HCT116 (cell line): ENCODE results near the gene LDLRAD4. TPM values are rescaled to one million over a fixed set of nuclear protein-coding genes. Genes with fewer than 3 reads are reported as not detected.

ENCODE experiments used
- ATAC-seq: fragments of 200-7000 bp; cut with Tn5 transposase; 2 replicates; pipeline ENCODE4 v1.9.1; 2020; ENCODE audit warnings: mild to moderate bottlenecking, moderate library complexity
- BruUV-seq: library from RNA; stranded (reverse); fragments of 400-500 nt; replicated peaks from 2 replicates; lab custom pipeline; 2021; lab: Mats Ljungman, UMichigan
- CTCF ChIA-PET: fragments of 300-600 bp; sonication (Branson Sonifier 250); formaldehyde crosslinking; loops from one replicate; lab custom pipeline; 2021; ENCODE audit warnings: antibody characterized with exemption; lab: Charles Lee
- POLR2A ChIA-PET: fragments of 300-600, 350-600 bp; sonication (Branson Sonifier 250); formaldehyde crosslinking; loops from one replicate; lab custom pipeline; 2021; ENCODE audit warnings: antibody characterized with exemption; lab: Charles Lee
- RAD21 ChIA-PET, 2 experiments: fragments of 300-600 bp; sonication (Branson Sonifier 250); formaldehyde crosslinking; loops; one replicate each; lab custom pipeline; 2023; ENCODE audit warnings: low total read pairs in 2 of 2; ENCODE audit not compliant: uncharacterized antibody in 2 of 2, unreplicated experiment in 2 of 2, low non-redundant PET in 1 of 2; lab: Charles Lee
- DNase-seq: peaks from one replicate; pipeline ENCODE4 v3.0.0-alpha.2; 2010; ENCODE audit warnings: low read depth, low spot score
- H2AFZ ChIP-seq: fragments of 200-600 bp; shearing (Covaris generic), sonication (generic); 2 replicates; pipeline ENCODE4 v1.6.1; 2017; ENCODE audit warnings: low read depth, mixed run types, mixed read lengths, antibody characterized with exemption, low read length; ENCODE audit not compliant: poor library complexity, severe bottlenecking
- H3K27ac ChIP-seq: 2 replicates; pipeline ENCODE4 v1.5.1; 2012; ENCODE audit warnings: low read depth, low read length
- H3K27me3 ChIP-seq: fragments of 200-600 bp; sonication (generic); 2 replicates; pipeline ENCODE4 v1.6.1; 2016; ENCODE audit warnings: mixed run types, low read length, mixed read lengths; ENCODE audit not compliant: insufficient read depth
- H3K36me3 ChIP-seq, 2 experiments: fragments of 200-500 bp in 1 of 2; fragments of 200-600 bp in 1 of 2; sonication (Bioruptor generic) in 1 of 2; sonication (generic) in 1 of 2; 2 replicates each; pipeline versions ENCODE4 v1.5.1 to v1.6.1; 2014 to 2016; ENCODE audit warnings: low read length in 2 of 2, inconsistent platforms in 1 of 2, mixed read lengths in 1 of 2, mixed run types in 1 of 2; ENCODE audit not compliant: insufficient read depth in 2 of 2, control insufficient read depth in 1 of 2
- H3K4me1 ChIP-seq, 2 experiments: fragments of 200-600 bp in 1 of 2; sonication (generic) in 1 of 2; 2 replicates each; pipeline versions ENCODE4 v1.5.1 to v1.6.1; 2012 to 2017; ENCODE audit warnings: low read length in 2 of 2, inconsistent platforms in 1 of 2, mild to moderate bottlenecking in 1 of 2, mixed read lengths in 1 of 2, mixed run types in 1 of 2, moderate library complexity in 1 of 2; ENCODE audit not compliant: insufficient read depth in 2 of 2, control insufficient read depth in 1 of 2
- H3K4me2 ChIP-seq: fragments of 200-600 bp; sonication (generic); 2 replicates; pipeline ENCODE4 v1.6.1; 2017; ENCODE audit warnings: mixed run types, low read length, mixed read lengths
- H3K4me3 ChIP-seq, 2 experiments: fragments of 200-600 bp in 1 of 2; sonication (generic) in 1 of 2; replicated peaks in 1 of 2; 2 replicates each; pipeline ENCODE4 v1.5.1; 2011 to 2016; ENCODE audit warnings: low read length in 2 of 2, control low read depth in 1 of 2, low read depth in 1 of 2, mild to moderate bottlenecking in 1 of 2, mixed read lengths in 1 of 2, mixed run types in 1 of 2
- H3K79me2 ChIP-seq: fragments of 200-600 bp; sonication (generic); 2 replicates; pipeline ENCODE4 v1.6.1; 2017; ENCODE audit warnings: mild to moderate bottlenecking, mixed run types, low read length, moderate library complexity, mixed read lengths; ENCODE audit not compliant: insufficient read depth
- H3K9ac ChIP-seq: fragments of 200-600 bp; sonication (generic); 2 replicates; pipeline ENCODE4 v1.6.1; 2016; ENCODE audit warnings: low read length, mixed read lengths
- H3K9me2 ChIP-seq: fragments of 200-600 bp; sonication (generic), shearing (Covaris generic); 2 replicates; pipeline ENCODE4 v1.6.1; 2017; ENCODE audit warnings: mixed run types, mild to moderate bottlenecking, moderate library complexity; ENCODE audit not compliant: insufficient read depth
- H3K9me3 ChIP-seq, 2 experiments: fragments of 200-500 bp in 1 of 2; fragments of 200-600 bp in 1 of 2; sonication (Bioruptor generic) in 1 of 2; sonication (generic) in 1 of 2; 2 replicates each; pipeline ENCODE4 v1.6.1; 2014 to 2017; ENCODE audit warnings: low read length in 2 of 2, mixed read lengths in 2 of 2, inconsistent platforms in 1 of 2, low read depth in 1 of 2, mild to moderate bottlenecking in 1 of 2, mixed run types in 1 of 2, moderate library complexity in 1 of 2; ENCODE audit not compliant: control insufficient read depth in 1 of 2, insufficient read depth in 1 of 2
- H4K20me1 ChIP-seq: fragments of 200-600 bp; sonication (generic), shearing (Covaris generic); 2 replicates; pipeline ENCODE4 v1.6.1; 2017; ENCODE audit warnings: mixed run types, mild to moderate bottlenecking, moderate library complexity; ENCODE audit not compliant: insufficient read depth
- EGR1 ChIP-seq: IDR thresholded peaks from 2 replicates; pipeline ENCODE4 v1.6.1; 2012; ENCODE audit warnings: low read depth
- EZH2 ChIP-seq: fragments of 200-600 bp; sonication (generic); IDR thresholded peaks from 2 replicates; pipeline ENCODE4 v1.6.1; 2017; ENCODE audit warnings: antibody characterized with exemption, mixed run types
- FOSL1 ChIP-seq: IDR thresholded peaks from 2 replicates; pipeline ENCODE4 v1.6.1; 2012; ENCODE audit warnings: low read depth
- JUND ChIP-seq: IDR thresholded peaks from 2 replicates; pipeline ENCODE4 v1.6.1; 2012
- POLR2AphosphoS5 ChIP-seq: IDR thresholded peaks from 2 replicates; pipeline ENCODE4 v1.6.1; 2011; ENCODE audit warnings: mild to moderate bottlenecking, low read depth, low read length, moderate library complexity
- SP1 ChIP-seq: IDR thresholded peaks from 2 replicates; pipeline ENCODE4 v1.6.1; 2012; ENCODE audit warnings: low read depth
- SRF ChIP-seq: IDR thresholded peaks from 2 replicates; pipeline ENCODE4 v1.6.1; 2012; ENCODE audit warnings: low read depth
- TCF7L2 ChIP-seq: IDR thresholded peaks from 2 replicates; pipeline ENCODE4 v1.7.0; 2011; ENCODE audit warnings: borderline replicate concordance, inconsistent platforms; ENCODE audit not compliant: insufficient read depth, insufficient read length; ENCODE audit errors: extremely low read depth
- intact Hi-C: fragments of 100-400 bp; cut with micrococcal nuclease; formaldehyde crosslinking; loops from 2 replicates; pipeline ENCODE4 v1.10.0; 2022
- total RNA-seq: library from RNA; stranded (reverse); gene quantifications from one replicate; pipeline ENCODE4 v1.2.1, GENCODE V29; 2021; ENCODE audit not compliant: unreplicated experiment
- TF ChIP-seq, protein P1 (sequence below): IDR thresholded peaks from 2 replicates; pipeline ENCODE4 v1.6.1; 2012

LDLRAD4 gene
- total RNA-seq, 1 experiment from 2014 or later, result 1.2 TPM

DNA sequence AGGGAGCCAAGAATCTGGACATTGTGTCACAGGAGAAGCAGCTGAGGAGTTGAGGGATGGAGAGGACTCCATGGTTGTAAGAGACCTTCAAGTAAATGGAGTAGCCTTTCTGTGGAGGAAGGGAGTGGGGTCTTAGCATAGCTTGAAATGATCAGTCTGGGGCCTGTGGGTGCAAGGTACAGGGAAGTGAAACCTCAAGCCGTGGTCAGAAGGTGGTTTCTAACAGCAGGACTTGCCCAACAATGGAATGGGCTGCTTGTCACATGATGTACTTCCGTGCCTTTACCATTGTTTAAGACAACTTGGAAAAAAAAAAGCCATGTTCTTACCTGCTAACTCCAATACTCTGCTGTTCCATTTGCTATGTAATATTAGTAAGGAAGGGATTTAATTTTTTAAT is 140.7 kb downstream of the LDLRAD4 start:
- no peak overlapping the region for H3K4me3 ChIP-seq
- no peaks in the 10 kb centered on the region for H3K9me2 ChIP-seq
- H3K36me3 ChIP-seq, result no peaks in the 10 kb centered on the region
- H3K4me2 ChIP-seq, result no peak overlapping the region
- H4K20me1 ChIP-seq, result no peaks in the 10 kb centered on the region
- BruUV-seq, result no TSS peak
- no peak overlapping the region for H3K9ac ChIP-seq
- ChIA-PET RAD21 (no interaction called here), POLR2A (no interaction called here), CTCF (no interaction called here)
- intact Hi-C loops, result loop anchor here (10.0 kb wide), 1 partner anchor 64 kb away; no protein-coding TSS in a partner anchor
- DNase-seq, result no peak
- H2AFZ ChIP-seq, result no peak overlapping the region
- no peak for ATAC-seq
- no peaks in the 10 kb centered on the region for H3K79me2 ChIP-seq
- no peak overlapping the region for H3K27ac ChIP-seq
- no peaks in the 10 kb centered on the region for H3K4me1 ChIP-seq
- no peaks in the 10 kb centered on the region for H3K9me3 ChIP-seq
- H3K27me3 ChIP-seq, result no peaks in the 10 kb centered on the region
- TF ChIP-seq JUND (no peak), SRF (no peak), EGR1 (no peak), EZH2 (no peak)

DNA sequence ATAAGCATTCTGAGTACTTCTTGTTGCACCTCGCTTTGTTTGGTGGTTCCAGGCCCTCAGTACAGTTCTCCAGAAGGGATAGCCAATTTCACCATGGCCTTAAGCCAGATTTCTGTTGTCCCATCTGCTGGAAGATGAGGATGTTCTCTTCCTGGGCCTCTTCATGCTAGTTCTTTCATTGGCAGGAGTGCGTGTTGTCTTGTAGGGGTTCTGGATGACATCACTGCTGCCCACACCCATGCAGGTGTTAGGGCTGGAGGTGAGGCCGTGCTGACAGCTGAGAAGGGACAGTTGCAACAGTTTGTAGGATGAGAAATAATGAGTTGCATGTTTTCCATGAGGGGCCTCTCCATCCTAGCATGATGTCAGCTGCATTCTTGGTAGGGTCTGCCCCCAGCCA is 142.9 kb downstream of the LDLRAD4 start:
- Histone ChIP-seq H4K20me1 (no peaks in the 10 kb centered on the region), H3K79me2 (no peaks in the 10 kb centered on the region), H2AFZ (no peak overlapping the region), H3K27ac (no peak overlapping the region), H3K9me2 (no peaks in the 10 kb centered on the region), H3K4me1 (no peaks in the 10 kb centered on the region), H3K27me3 (peaks cover 8% of the 10 kb centered on the region; the same call in 1 of the 2 replicates), H3K4me2 (no peak overlapping the region), H3K9me3 (no peaks in the 10 kb centered on the region), H3K36me3 (no peaks in the 10 kb centered on the region), H3K4me3 (no peak overlapping the region), H3K9ac (no peak overlapping the region)
- intact Hi-C loops, result no loop called here
- ChIA-PET CTCF (no interaction called here), POLR2A (no interaction called here), RAD21 (no interaction called here)
- BruUV-seq, result no TSS peak
- TF ChIP-seq FOSL1, result no peak
- TF ChIP-seq, protein P1, sequence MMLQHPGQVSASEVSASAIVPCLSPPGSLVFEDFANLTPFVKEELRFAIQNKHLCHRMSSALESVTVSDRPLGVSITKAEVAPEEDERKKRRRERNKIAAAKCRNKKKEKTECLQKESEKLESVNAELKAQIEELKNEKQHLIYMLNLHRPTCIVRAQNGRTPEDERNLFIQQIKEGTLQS, result no peak
- TF ChIP-seq SP1, result no peak
- TF ChIP-seq TCF7L2, result no peak
- TF ChIP-seq POLR2AphosphoS5, result no peak
- DNase-seq (no peak), ATAC-seq (no peak)
